Activated CD4-positive, alpha-beta T cell treated with anti-CD3 and anti-CD28 coated beads, Interleukin-2, amount 10 ng/mL, durations not matched to agents 24 days and 14 days (primary cell): Measurements from ENCODE around the gene HAUS7. TPM values are rescaled to one million over a fixed set of nuclear protein-coding genes. Genes with fewer than 3 reads are reported as not detected.
"Not testable (repeated sequence)": the region's sequence is repeated elsewhere in the genome, so short reads cannot be mapped to it uniquely, and the experiment has no call there.

Experiments used
- DNase-seq: peaks from one replicate; pipeline ENCODE4 v3.0.0; 2022
- H3K27ac Mint-ChIP-seq: one replicate; pipeline ENCODE4 v1.8.0; 2022; ENCODE audit warnings: mild to moderate bottlenecking, mixed read lengths
- H3K27me3 Mint-ChIP-seq: one replicate; pipeline ENCODE4 v1.8.0; 2022; ENCODE audit warnings: mixed read lengths
- H3K36me3 Mint-ChIP-seq: one replicate; pipeline ENCODE4 v1.8.0; 2022; ENCODE audit warnings: low read depth, mild to moderate bottlenecking, mixed read lengths
- H3K4me1 Mint-ChIP-seq: one replicate; pipeline ENCODE4 v1.8.0; 2021; ENCODE audit warnings: mixed read lengths
- H3K4me3 Mint-ChIP-seq: one replicate; pipeline ENCODE4 v1.8.0; 2022; ENCODE audit warnings: mild to moderate bottlenecking, moderate library complexity, mixed read lengths
- H3K9me3 Mint-ChIP-seq: one replicate; pipeline ENCODE4 v1.8.0; 2021; ENCODE audit warnings: mixed read lengths
- intact Hi-C: fragments of 100-400 bp; cut with micrococcal nuclease; formaldehyde crosslinking; loops from one replicate; pipeline ENCODE4 v1.15.1; 2023
- total RNA-seq: library from RNA; stranded (reverse); gene quantifications from 2 replicates; pipeline ENCODE4 v1.2.3, GENCODE V29; 2022

HAUS7 gene
- total RNA-seq, 1 donor from 2014 or later = 79.4 TPM

DNA sequence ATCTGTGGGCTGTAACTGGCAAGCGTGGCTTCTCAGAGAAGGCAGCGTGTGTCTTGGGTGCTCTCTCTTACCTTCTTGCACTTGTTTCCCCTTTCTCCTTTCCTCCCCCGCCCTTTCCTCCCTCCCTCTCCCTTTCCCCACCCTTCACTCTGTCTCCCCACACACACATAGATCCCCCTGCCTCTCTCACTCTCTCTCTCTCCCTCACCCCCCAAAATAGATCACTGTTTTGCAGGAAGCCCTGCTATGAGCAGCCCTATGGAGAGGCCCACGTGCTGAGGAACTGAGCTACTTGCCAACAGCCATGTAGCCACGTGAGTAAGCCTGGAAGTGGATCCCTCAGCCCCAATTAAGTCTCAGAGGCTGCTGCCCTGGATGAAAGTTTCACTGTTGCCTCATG, 65.0 kb downstream of the HAUS7 start:
- H3K4me1 Mint-ChIP-seq = no peaks in the 10 kb centered on the region
- peaks cover 12% of the 10 kb centered on the region for H3K27me3 Mint-ChIP-seq
- intact Hi-C loops = no loop called here
- H3K27ac Mint-ChIP-seq = no peak overlapping the region
- no peaks in the 10 kb centered on the region for H3K36me3 Mint-ChIP-seq
- H3K4me3 Mint-ChIP-seq = no peak overlapping the region
- no peak for DNase-seq
- no peaks in the 10 kb centered on the region for H3K9me3 Mint-ChIP-seq

DNA sequence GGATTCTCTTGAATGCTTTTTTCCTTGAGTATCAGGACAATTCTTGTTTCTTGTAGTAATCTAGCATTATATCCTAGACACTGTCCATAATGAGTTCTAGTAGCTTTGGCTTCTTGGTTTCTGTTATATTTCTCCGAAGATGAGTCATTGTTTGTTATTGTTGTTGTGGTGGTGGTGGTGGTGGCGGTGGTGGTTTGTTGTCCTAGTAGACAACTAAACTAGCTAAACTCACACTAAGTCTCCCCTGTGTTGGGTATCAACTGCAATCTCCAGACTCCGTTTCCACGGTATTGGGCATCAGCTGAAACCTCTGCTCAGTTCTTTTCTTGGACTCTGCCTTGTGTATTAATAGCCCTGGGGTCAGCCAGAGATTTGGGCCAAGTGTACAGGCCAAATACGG, 66.0 kb downstream of the HAUS7 start:
- H3K9me3 Mint-ChIP-seq, H3K27ac Mint-ChIP-seq, intact Hi-C loops, H3K36me3 Mint-ChIP-seq, H3K4me3 Mint-ChIP-seq, DNase-seq, H3K4me1 Mint-ChIP-seq: not testable (repeated sequence)
- H3K27me3 Mint-ChIP-seq = peaks cover 12% of the 10 kb centered on the region

DNA sequence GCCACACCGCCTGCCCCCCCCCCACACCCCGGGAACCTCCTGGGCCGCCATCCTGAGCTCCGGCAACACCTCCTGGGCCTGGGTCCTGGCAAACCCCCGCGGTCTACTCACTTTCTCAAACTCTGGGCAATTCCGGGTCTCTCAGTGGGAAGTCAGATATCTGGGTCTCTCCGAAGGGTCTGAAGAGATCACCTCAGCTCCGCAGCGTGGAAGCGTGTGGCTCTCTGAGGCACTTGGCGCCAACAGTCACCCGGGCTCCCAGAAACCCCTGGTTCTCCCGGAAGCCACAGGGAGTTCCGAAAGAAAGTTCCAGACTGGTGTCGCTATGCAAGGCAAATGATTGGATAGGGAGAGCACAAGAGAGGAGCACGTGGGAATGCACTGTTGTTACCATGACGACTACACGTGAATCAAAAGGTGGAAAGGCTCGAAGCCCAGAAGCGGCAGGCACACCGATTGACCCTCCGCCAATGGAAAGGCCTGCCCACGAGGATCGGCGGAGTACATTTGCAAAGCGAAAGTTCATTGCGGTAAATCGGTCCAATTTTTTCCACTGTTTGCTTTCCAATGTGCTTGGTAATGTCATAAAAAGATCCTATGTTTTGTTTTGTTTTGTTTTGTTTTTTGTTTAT, 69.1 kb downstream of the HAUS7 start, which contains the start of gene PNMA6E:
PNMA6E (minus strand) TSS at position 218 of the 632 bp plus-strand sequence. CDS start 2,501 bp downstream, outside the sequence.
- H3K27ac Mint-ChIP-seq = no peak within 1 kb of the TSS
- no peaks in the 10 kb centered on the region for H3K9me3 Mint-ChIP-seq
- H3K4me1 Mint-ChIP-seq = peaks cover 2% of the 10 kb centered on the region
- peaks cover 12% of the 10 kb centered on the region for H3K27me3 Mint-ChIP-seq
- intact Hi-C loops = no loop called here
- no peak for DNase-seq
- H3K36me3 Mint-ChIP-seq = no peaks in the 10 kb centered on the region
- H3K4me3 Mint-ChIP-seq = no peak within 1 kb of the TSS

DNA sequence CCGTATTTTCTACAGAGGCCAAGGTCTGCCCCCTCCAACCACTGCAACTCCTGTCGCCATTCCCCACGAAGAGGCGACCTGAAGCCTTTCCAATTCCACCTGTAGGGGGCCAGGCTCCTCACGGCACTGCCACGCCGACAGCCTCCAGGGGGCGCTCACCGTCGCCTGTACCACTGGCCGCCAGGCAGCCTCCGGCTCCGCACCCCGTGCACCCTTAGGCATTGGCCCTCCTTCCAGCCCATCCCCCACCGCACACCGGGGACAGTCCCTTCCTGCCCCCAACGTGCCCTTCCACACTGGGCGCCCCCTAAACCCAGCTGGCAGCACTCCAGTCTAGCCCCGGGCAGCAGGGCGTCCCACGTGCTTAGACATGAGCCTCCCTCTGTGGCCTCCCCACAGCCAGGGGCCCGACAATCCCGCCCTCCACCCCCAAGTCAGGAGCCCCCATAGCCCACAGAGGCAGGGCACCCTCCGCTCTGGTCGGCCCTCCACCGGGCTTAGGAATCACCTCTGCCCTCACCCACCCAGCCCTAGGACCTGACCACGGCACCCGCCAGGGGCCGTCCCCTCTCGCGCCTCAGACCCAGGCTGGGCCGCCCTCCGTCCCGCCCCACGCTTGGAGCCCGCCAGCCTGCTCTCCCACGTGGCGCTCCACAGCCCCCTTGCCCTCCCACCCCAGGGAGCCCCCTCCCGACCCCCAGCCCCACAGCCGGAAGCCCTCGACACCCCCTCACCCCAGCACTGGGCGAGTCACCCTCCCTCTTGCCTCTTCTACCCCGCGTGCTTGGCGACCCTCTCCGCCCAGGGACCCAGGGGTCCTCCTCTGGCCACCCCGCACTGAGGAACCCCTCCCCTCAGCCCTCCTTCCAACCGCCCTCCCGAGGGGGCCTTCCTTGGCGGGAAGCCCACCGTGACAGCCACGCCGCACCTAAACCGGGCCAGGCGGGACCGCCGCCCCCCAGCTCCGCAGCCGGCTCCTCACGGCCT, 69.9 kb downstream of the HAUS7 start:
- Mint-ChIP-seq H3K27me3 (peaks cover 12% of the 10 kb centered on the region), H3K36me3 (no peaks in the 10 kb centered on the region), H3K9me3 (no peaks in the 10 kb centered on the region), H3K4me1 (peaks cover 7% of the 10 kb centered on the region), H3K27ac (no peak overlapping the region), H3K4me3 (no peak overlapping the region)
- peak; percentile 85 for DNase-seq
- intact Hi-C loops = no loop called here

DNA sequence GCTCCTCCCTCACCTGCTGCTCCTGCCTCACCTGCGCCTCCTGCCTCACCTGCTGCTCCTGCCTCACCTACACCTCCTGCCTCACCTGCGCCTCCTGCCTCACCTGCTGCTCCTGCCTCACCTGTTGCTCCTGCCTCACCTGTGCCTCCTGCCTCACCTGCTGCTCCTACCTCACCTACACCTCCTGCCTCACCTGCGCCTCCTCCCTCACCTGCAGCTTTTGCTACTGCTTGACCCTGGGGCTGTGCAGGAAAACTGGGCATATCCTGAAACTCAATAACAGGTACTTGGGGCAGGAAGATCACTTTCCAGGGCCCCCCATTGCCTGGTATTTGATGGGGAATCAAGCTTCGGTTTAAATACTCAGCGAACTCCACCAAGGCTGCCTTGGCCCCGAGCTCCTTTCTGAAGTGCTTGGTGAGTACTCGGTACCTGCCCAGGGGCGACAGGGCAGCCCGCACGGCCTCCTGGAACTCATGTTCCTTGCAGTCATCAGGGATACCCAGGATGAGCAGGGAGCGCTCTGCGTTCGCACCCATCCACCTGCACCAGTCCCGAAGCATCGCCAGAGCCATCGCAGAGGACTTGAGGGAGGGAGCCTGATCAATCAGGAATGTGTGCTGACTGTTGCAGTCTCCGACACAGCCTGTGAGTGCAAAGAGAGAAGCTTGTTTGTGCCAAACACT, 72.0 kb downstream of the HAUS7 start:
- intact Hi-C loops = no loop called here
- Mint-ChIP-seq H3K4me3 (no peak overlapping the region), H3K36me3 (no peaks in the 10 kb centered on the region), H3K27ac (no peak overlapping the region), H3K27me3 (peaks cover 9% of the 10 kb centered on the region), H3K9me3 (no peaks in the 10 kb centered on the region), H3K4me1 (peaks cover 16% of the 10 kb centered on the region)
- DNase-seq = no peak

Other genes with a start within 250 kb of the HAUS7 start
- not detected in 2 replicates for gene PNMA6F, start 148.8 kb downstream of the HAUS7 start, total RNA-seq
- gene ZNF275, start 136.4 kb downstream of the HAUS7 start, total RNA-seq = 20.1 and 22.1 TPM in 2 replicates
- gene PNMA6E, start 69.2 kb downstream of the HAUS7 start, total RNA-seq = not detected in 2 replicates
- 1.5 and 1.7 TPM in 2 replicates for gene ZFP92, start 59.1 kb downstream of the HAUS7 start, total RNA-seq
- 1.1 and 1.9 TPM in 2 replicates for gene TREX2, start 24.5 kb downstream of the HAUS7 start, total RNA-seq
- not detected in 2 replicates for gene BGN, start 24.4 kb upstream of the HAUS7 start, total RNA-seq
- gene ATP2B3, start 47.1 kb upstream of the HAUS7 start, total RNA-seq = not detected in 2 replicates
- 27.3 and 28.7 TPM in 2 replicates for gene CCNQ, start 128.6 kb upstream of the HAUS7 start, total RNA-seq
- 0.19 and 0.24 TPM in 2 replicates for gene DUSP9, start 176.6 kb upstream of the HAUS7 start, total RNA-seq
- gene PNCK, start 203.2 kb upstream of the HAUS7 start, total RNA-seq = 0.36 and 0.84 TPM in 2 replicates
- gene SLC6A8, start 217.3 kb upstream of the HAUS7 start, total RNA-seq = 3.5 TPM in 2 replicates